NCI-H1105 treated with DMSO at 0.1 percent for 48 hours (cell line): ENCODE data around the gene P2RY6.

Experiments used
- DNase-seq: peaks from one replicate; lab custom pipeline; 2025; lab: John Stamatoyannopoulos, UW

Gene P2RY6

DNA sequence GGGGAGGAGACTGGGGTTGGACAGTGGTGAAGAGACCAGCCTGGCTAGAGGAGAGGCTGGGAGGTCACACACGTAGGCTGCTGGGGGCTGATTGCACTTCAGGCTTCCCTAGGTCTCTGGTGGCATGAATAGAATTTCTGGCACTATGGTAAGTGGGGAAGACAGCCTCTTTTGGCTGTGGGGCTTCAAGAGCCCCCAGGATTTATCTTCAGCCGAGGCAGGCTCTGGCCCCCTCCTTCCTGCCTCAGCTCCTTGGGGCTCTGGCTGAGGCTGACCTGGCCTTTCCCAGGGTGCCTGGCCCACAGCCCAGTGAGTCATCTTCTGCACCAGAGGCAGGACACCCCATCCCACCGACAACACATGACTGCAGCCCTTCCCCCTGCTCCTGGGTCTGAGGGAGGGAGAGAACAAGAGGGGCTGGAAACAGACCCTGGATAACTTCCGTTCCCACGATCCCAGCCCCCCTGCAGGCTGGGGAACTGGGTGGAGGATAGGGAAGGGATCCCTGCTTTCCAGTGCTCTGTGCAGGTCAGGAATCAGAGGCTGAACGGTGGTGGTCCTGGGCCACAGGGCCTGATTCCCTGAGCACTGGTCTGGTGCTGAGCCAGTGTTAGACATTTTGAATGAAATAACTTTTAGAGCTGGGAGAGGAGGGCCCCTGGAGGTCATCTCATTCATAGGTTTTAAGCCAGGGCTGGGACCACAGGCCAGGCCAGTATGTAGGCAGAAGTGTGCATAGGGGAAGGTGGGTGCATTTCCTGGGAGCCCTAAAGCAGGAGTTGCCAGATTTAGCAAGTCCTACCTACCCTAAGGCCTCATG lies 62.5 kb downstream of the P2RY6 start:
- DNase-seq, result no peak

DNA sequence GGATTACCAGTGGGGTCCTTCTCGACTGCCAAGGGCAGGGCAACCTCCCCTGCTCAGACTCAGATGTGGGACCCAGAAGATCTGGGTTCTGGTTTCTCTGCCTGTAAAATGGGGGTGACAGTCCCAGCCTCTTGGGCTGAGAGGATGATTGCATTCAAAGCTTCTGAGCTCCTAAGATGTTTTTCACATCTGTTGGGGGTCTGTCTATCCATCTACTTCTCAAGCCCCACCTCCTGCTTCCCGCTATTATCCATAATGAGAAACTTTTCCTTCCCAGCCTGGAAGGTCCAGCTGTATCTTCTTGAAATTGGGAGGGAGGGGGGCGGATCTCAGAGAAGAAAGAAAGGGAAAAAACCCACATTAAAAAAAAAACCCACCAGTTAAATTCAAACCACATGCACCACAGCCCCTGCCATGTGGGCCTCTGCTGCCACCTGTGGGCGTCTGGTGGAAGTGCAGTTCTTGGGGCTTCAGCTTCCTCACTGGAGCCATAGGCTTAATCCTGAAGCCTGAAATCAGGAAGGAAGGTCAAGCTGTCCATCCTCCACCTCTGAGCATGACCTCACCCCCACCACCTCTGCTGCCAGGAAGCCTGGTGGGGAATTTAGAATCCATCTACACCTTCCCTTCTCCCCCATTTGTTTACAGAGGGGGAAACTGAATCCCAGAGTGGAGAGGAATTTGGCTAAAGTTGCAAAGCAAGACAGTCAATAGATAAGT lies 63.2 kb downstream of the P2RY6 start:
- DNase-seq, result peak; percentile 62

DNA sequence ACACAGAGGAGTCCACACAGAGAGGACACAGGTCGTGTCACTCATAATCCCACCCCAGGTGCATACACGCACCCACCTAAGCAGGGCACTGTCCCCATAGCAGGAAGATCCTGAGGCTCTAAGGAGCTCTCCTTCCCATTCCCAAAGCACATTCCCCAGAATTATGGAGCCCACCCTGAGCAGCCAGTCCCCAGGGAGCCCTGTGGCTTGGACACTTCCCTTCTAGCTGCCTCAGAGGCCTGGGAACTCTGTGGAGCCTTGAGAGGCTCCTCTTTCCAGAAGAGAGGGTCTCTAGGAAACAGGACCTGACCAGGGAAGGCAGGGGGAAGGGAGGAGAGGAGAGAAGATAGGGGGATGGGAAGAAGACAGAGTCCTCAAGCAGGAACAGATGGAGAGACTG lies 65.7 kb downstream of the P2RY6 start:
- DNase-seq, result no peak

DNA sequence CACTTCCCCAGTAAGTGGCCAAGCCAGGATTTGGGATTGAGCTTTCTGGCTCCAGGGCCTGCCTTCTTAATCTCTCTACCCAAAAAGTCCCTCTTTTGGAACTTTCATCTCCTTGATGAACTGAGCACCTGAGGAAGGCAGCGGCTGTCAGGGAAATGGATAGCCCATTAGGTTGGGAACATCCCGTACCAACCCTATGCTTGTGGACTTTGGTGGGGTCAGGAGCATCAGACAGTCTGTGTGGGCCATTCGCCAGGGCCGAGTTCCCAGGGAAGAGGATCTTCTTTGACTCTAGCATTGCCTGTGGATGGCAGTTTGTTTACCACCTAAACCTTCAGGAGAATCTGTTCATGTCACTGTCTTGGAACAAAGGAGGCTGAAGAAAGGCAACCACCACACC lies 66.1 kb downstream of the P2RY6 start:
- no peak for DNase-seq

DNA sequence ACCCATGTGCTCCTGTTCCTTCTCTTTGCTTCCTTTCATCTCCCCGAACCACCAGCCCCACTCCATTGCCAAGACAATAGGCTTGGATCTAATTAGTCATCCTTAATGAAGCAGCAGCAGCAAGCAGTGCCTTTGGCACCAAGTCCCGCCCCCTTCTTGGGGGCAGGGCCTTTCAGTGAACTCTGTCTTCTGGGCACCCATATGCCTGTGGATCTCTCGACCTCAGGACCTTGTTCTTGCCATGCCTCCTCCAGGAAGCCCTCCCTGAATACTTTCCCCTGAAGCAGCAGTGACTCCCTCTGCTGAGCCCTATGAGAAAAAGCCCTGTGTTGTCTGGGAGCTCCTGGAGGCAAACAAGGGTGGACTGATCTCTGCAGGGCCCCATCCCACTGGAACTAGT lies 68.0 kb downstream of the P2RY6 start:
- no peak for DNase-seq

DNA sequence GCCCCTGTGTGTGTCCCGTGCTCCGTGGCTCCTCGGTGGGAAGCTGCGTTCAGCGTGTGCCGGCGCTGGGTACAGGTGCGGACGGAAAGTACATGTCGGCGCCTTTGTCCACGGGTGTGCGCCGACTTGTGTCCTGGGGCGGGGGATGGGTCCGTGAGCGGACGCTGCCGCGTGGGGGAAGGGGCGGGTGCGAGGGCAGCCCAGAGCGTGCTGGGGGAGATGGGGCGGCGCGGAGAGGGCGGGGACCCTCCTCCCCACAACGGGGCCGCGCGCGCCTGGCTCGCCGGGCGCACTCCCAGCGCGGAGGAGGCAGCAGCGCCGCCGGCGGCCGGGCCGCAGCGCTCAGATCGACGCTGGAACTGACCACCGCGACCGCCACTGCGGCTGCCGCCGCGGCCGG lies 70.5 kb downstream of the P2RY6 start:
- peak; percentile 41 for DNase-seq

DNA sequence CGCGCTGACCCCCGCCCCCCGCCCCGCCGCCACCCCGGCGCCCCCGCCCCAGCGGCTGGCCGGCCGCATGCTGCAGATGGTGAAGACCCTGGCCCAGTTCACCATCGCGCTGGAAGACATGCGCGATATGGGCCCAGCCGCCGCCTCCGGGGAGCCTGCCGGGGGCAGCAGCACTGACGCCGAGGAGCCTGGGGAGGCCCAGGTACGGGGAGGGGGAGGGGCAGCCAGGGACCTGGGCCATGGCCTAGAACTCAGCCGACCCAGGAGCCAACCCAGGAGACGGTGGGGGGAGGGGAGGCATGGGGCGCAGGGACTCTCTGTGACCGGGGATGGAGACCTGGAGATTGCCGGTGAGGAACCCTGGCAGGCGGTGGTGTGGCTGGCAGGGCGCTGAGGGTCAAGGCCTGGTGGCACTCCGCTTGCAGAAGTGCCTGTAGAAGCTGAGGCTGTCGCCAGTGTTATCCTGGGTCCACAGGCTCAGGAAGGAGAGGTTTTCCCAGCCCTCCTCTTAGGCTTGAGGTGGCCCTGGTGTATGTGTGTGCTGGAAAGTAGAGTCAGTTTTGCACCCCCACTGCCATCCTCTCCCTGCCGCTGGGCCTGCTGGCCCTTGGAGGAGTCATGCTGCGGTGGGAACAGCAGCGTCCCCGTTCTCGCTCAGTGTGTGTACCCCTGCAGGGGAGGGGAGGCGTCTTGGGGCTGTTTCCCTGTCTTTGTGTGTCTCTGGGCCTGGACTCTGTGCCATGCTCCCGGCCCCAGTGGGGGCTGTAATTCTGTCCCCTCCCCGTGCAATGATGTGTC lies 71.1 kb downstream of the P2RY6 start:
- no peak for DNase-seq

DNA sequence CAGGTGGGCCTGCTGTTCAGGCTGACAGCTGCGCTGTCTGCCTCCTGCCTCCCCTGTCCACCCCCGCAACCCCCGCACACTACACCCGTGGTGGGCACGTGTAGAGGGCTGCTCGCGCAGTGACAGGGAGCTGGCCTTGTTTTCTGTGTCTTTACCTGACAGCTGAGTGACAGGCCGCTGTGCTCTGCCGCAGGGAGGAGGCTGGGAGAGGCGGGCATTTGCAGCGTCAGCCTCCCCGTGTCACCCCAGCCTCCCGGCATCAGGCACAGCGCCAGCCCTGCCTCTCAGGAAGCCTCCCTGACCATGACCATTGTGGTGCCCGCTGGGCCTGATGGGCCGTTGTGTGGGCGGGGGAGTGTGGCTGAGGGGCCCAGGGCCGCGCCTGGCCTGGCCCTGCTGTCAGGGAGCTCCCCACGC lies 72.1 kb downstream of the P2RY6 start:
- DNase-seq, result no peak

DNA sequence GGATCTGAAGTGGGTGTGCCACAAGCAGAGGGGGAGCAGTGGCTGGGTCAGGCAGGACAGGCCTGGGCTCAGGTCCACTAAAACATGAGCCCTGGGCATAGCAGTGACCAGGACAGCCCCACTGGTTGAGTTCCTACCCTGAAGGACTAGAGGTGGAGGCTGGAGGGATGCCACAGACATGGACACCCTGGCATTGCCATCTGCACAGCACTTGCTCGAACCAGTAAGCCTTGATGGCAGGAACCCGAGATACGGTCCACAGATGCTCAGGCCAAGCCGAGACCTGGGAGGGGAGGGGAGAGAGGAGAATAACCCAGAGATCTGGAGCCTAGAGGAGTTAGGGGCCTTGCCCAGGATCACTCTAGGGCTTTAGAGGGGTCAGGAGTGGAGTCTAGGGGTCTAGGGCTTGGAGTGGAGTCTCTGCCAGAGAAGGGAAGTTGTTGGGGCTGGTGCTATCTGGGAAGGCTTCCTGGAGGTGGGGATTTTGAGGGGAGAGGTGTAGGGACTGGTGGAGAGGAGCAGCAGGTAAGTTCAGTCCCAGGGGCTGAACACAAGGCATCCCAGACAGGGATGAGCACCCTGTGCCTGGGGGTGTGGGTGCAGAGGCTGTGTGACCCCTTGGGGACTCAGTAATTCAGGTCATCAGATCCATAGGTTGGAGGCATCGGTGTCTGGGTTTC lies 73.5 kb downstream of the P2RY6 start:
- DNase-seq, result no peak

DNA sequence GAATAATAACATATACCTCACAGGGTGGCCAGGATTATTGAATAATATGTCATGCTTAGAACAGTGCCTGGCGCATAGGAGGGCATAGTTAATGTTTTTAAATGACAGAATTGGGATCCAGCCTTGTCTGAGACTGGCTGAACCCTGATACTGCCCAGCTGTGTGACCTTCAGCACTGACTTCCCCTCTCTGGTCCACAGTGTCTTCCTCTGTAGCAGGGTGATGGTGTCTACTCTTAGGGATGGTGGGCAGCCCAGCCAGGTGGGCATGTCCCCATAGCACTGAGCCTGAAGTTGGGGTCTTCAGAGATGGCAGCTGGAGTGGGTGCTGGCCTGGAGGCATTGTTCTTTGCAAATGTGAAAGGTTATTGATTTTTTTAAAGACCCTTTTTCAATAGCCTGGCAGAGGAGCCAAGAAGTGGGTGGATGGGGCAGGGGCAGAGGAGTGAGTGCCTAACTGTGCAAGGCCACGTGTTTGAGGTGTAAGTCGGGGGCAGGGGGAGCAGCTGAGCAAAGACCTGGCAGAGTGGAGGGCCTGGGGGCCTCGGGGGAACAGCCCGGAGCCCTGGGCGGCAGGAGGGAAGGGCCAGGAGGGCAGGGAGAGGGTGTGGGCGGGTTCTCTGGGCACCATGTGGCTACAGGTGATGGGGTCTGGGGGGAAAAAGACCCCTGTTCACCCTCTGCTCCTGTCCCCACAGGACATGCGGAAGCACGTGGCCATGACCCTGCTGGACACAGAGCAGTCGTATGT lies 74.2 kb downstream of the P2RY6 start:
- DNase-seq, result no peak

DNA sequence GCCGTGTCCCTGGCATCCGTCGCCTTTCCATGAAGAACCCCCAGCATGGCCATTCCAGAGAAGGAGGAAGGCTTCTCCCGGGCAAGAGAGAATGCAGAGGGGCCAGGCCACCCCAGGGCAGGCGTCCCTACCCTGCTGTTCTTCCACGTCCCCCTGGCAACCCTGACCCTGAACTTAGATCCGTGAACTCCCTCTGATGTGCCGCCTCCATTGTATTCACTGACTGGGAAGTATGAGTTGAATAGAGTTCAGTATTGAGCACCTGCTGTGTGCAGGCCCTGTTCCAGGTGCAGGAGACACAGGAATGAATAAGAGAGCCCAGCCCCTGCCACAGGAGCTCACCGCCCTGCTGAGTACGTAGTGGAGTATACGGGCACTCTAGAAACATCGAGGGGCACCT lies 74.9 kb downstream of the P2RY6 start:
- DNase-seq, result no peak
